Uterus (tissue), 2 donors: ENCODE results near the gene PDIA3.

Experiments used
- CTCF ChIP-seq, 4 experiments: fragments of 200-600 bp in 2 of 4; fragments of 450-650 bp in 2 of 4; sonication (generic) in 2 of 4; IDR thresholded peaks; one replicate each; pipeline ENCODE4 v1.5.1; 2016 to 2019; ENCODE audit warnings: antibody characterized with exemption in 4 of 4, mild to moderate bottlenecking in 2 of 4, moderate library complexity in 1 of 4
- POLR2A ChIP-seq, 2 donors: fragments of 450-650 bp; IDR thresholded peaks; one replicate each; pipeline ENCODE4 v1.6.1; 2016; ENCODE audit warnings: antibody characterized with exemption in 2 of 2, mild to moderate bottlenecking in 1 of 2, moderate library complexity in 1 of 2

GRCh38 chr15:43799945-43800285, 53.7 kb downstream of the PDIA3 start, which contains the start of gene SERINC4:
- TF ChIP-seq CTCF (IDR thresholded peaks at IDR 0.05) (no peak), POLR2A (IDR thresholded peaks at IDR 0.05) (no peak)
